GM21381 (cell line): Measurements from ENCODE around the gene PTPRN2.

Source experiments
- ATAC-seq: cut with Tn5 transposase; IDR thresholded peaks from one replicate; pipeline ENCODE4 v1.9.1; 2021; ENCODE audit warnings: mild to moderate bottlenecking, moderate library complexity; ENCODE audit not compliant: unreplicated experiment

Gene PTPRN2

GRCh38 chr7:158000160-158000559, 587.5 kb downstream of the PTPRN2 start:
- ATAC-seq: no peak

GRCh38 chr7:157998884-157999552, 588.6 kb downstream of the PTPRN2 start:
- ATAC-seq: no peak

- no peak for ATAC-seq
Observed at GRCh38 chr7:157997471-157997870, 590.2 kb downstream of the PTPRN2 start.

GRCh38 chr7:157997080-157997440, 590.6 kb downstream of the PTPRN2 start:
- ATAC-seq: no peak

- ATAC-seq: no peak
Observed at GRCh38 chr7:157996359-157997079, 591.1 kb downstream of the PTPRN2 start.

- ATAC-seq: no peak
Observed at GRCh38 chr7:157995815-157996214, 591.8 kb downstream of the PTPRN2 start.

GRCh38 chr7:157994319-157994718, 593.3 kb downstream of the PTPRN2 start:
- no peak for ATAC-seq

GRCh38 chr7:157993406-157994105, 594.1 kb downstream of the PTPRN2 start:
- ATAC-seq: no peak

- ATAC-seq: no peak
Observed at GRCh38 chr7:157992511-157993160, 595.0 kb downstream of the PTPRN2 start.

GRCh38 chr7:157991761-157992160, 595.9 kb downstream of the PTPRN2 start:
- ATAC-seq: no peak

GRCh38 chr7:157991351-157991750, 596.3 kb downstream of the PTPRN2 start:
- ATAC-seq: no peak

- no peak for ATAC-seq
Observed at GRCh38 chr7:157990881-157991250, 596.8 kb downstream of the PTPRN2 start.

- ATAC-seq: no peak
Observed at GRCh38 chr7:157990226-157990880, 597.3 kb downstream of the PTPRN2 start.

GRCh38 chr7:157989589-157989988, 598.0 kb downstream of the PTPRN2 start:
- no peak for ATAC-seq

- ATAC-seq: no peak
Observed at GRCh38 chr7:157987906-157988305, 599.7 kb downstream of the PTPRN2 start.

GRCh38 chr7:157986051-157986450, 601.6 kb downstream of the PTPRN2 start:
- no peak for ATAC-seq

GRCh38 chr7:157985636-157986035, 602.0 kb downstream of the PTPRN2 start:
- ATAC-seq: no peak

- ATAC-seq: no peak
Observed at GRCh38 chr7:157984423-157985163, 603.0 kb downstream of the PTPRN2 start.

GRCh38 chr7:157983502-157984422, 603.9 kb downstream of the PTPRN2 start:
- no peak for ATAC-seq
